Ectodermal cell (in vitro differentiated cells): Measurements from ENCODE around the gene ELMO1.

Experiments
- H3K27ac ChIP-seq: 2 replicates; pipeline ENCODE4 v1.7.0; 2013; ENCODE audit warnings: mild to moderate bottlenecking, low read depth, low read length; ENCODE audit not compliant: insufficient read depth, poor library complexity, severe bottlenecking
- H3K27me3 ChIP-seq: 2 replicates; pipeline ENCODE4 v1.7.0; 2013; ENCODE audit warnings: mild to moderate bottlenecking, low read length; ENCODE audit not compliant: insufficient read depth, control insufficient read depth, poor library complexity, severe bottlenecking
- H3K36me3 ChIP-seq: one replicate; pipeline ENCODE4 v1.7.0; 2013; ENCODE audit warnings: low read length; ENCODE audit not compliant: control insufficient read depth, insufficient read depth
- H3K4me1 ChIP-seq: one replicate; pipeline ENCODE4 v1.7.0; 2013; ENCODE audit warnings: low read length; ENCODE audit not compliant: control insufficient read depth, insufficient read depth
- H3K4me3 ChIP-seq: 2 replicates; pipeline ENCODE4 v1.7.0; 2013; ENCODE audit warnings: low read depth, low read length, control low read depth; ENCODE audit not compliant: insufficient read depth
- H3K9me3 ChIP-seq: 2 replicates; pipeline ENCODE4 v1.7.0; 2013; ENCODE audit warnings: mild to moderate bottlenecking, low read length, moderate library complexity; ENCODE audit not compliant: control insufficient read depth
- WGBS, 2 experiments: methylation state at CpG; one replicate each; pipeline ENCODE4 v1.1.7; 2013; ENCODE audit warnings: missing lambda C conversion rate in 2 of 2; 5-methylcytosine and 5-hydroxymethylcytosine counted together

ELMO1 gene

GRCh38 chr7:37445064-37445723, 3.5 kb downstream of the ELMO1 start:
- Histone ChIP-seq H3K36me3 (no peaks in the 10 kb centered on the region), H3K9me3 (no peaks in the 10 kb centered on the region), H3K27me3 (peaks cover 29% of the 10 kb centered on the region), H3K4me3 (no peak overlapping the region), H3K4me1 (peaks cover 4% of the 10 kb centered on the region), H3K27ac (no peak overlapping the region)
- 93 to 95% methylated on average over 3 of the region's 4 CpGs for WGBS, 2 experiments

- Histone ChIP-seq H3K4me1 (peaks cover 4% of the 10 kb centered on the region), H3K27me3 (peaks cover 14% of the 10 kb centered on the region), H3K4me3 (no peak overlapping the region), H3K9me3 (no peaks in the 10 kb centered on the region), H3K27ac (no peak overlapping the region), H3K36me3 (no peaks in the 10 kb centered on the region)
- 90 to 95% methylated on average over 1 of the region's 1 CpG for WGBS, 2 experiments
Measured at GRCh38 chr7:37443627-37444026, 5.0 kb downstream of the ELMO1 start.

- Histone ChIP-seq H3K27me3 (peaks cover 9% of the 10 kb centered on the region), H3K4me3 (no peak overlapping the region), H3K36me3 (no peaks in the 10 kb centered on the region), H3K27ac (no peak overlapping the region), H3K9me3 (no peaks in the 10 kb centered on the region), H3K4me1 (peaks cover 4% of the 10 kb centered on the region)
- 93 to 98% methylated on average over 4 of the region's 4 CpGs for WGBS, 2 experiments
Measured at GRCh38 chr7:37442268-37442667, 6.4 kb downstream of the ELMO1 start.

- Histone ChIP-seq H3K4me1 (peaks cover 4% of the 10 kb centered on the region), H3K9me3 (no peaks in the 10 kb centered on the region), H3K27me3 (peaks cover 6% of the 10 kb centered on the region), H3K36me3 (no peaks in the 10 kb centered on the region), H3K27ac (no peak overlapping the region), H3K4me3 (no peak overlapping the region)
- 90% methylated on average over 3 of the region's 3 CpGs for WGBS, 2 experiments
Measured at GRCh38 chr7:37441816-37442215, 6.8 kb downstream of the ELMO1 start.

GRCh38 chr7:37441386-37441760, 7.3 kb downstream of the ELMO1 start:
- H3K36me3 ChIP-seq, result no peaks in the 10 kb centered on the region
- H3K4me1 ChIP-seq, result peaks cover 4% of the 10 kb centered on the region
- no peak overlapping the region for H3K27ac ChIP-seq
- H3K27me3 ChIP-seq, result peaks cover 1% of the 10 kb centered on the region
- H3K9me3 ChIP-seq, result no peaks in the 10 kb centered on the region
- H3K4me3 ChIP-seq, result no peak overlapping the region
- WGBS, 2 experiments, result 78 to 84% methylated on average over 3 of the region's 3 CpGs

- no peaks in the 10 kb centered on the region for H3K27me3 ChIP-seq
- peaks cover 4% of the 10 kb centered on the region for H3K4me1 ChIP-seq
- no peaks in the 10 kb centered on the region for H3K9me3 ChIP-seq
- WGBS, 2 experiments, result 88 to 95% methylated on average over 6 to 7 of the region's 8 CpGs
- no peak overlapping the region for H3K4me3 ChIP-seq
- no peak overlapping the region for H3K27ac ChIP-seq
- no peaks in the 10 kb centered on the region for H3K36me3 ChIP-seq
Measured at GRCh38 chr7:37440738-37441385, 7.8 kb downstream of the ELMO1 start.

GRCh38 chr7:37439653-37440026, 9.0 kb downstream of the ELMO1 start:
- Histone ChIP-seq H3K4me3 (no peak overlapping the region), H3K36me3 (no peaks in the 10 kb centered on the region), H3K9me3 (no peaks in the 10 kb centered on the region), H3K27ac (no peak overlapping the region), H3K4me1 (peaks cover 4% of the 10 kb centered on the region), H3K27me3 (no peaks in the 10 kb centered on the region)
- WGBS, 2 experiments, result 86 to 92% methylated on average over 1 of the region's 1 CpG

- Histone ChIP-seq H3K4me3 (no peak overlapping the region), H3K9me3 (no peaks in the 10 kb centered on the region), H3K4me1 (peaks cover 4% of the 10 kb centered on the region), H3K36me3 (no peaks in the 10 kb centered on the region), H3K27me3 (no peaks in the 10 kb centered on the region), H3K27ac (no peak overlapping the region)
- 93 to 95% methylated on average over 4 of the region's 4 CpGs for WGBS, 2 experiments
Measured at GRCh38 chr7:37438906-37439652, 9.6 kb downstream of the ELMO1 start.

GRCh38 chr7:37435156-37435855, 13.4 kb downstream of the ELMO1 start:
- H3K27me3 ChIP-seq, result no peaks in the 10 kb centered on the region
- no peaks in the 10 kb centered on the region for H3K36me3 ChIP-seq
- no peak overlapping the region for H3K4me3 ChIP-seq
- WGBS, 2 experiments, result 94% methylated on average over 6 of the region's 6 CpGs
- no peaks in the 10 kb centered on the region for H3K4me1 ChIP-seq
- no peaks in the 10 kb centered on the region for H3K9me3 ChIP-seq
- H3K27ac ChIP-seq, result no peak overlapping the region

- Histone ChIP-seq H3K9me3 (no peaks in the 10 kb centered on the region), H3K36me3 (no peaks in the 10 kb centered on the region), H3K4me3 (no peak overlapping the region), H3K27ac (no peak overlapping the region), H3K27me3 (no peaks in the 10 kb centered on the region), H3K4me1 (no peaks in the 10 kb centered on the region)
- WGBS, 2 experiments, result 76 to 78% methylated on average over 3 of the region's 3 CpGs
Measured at GRCh38 chr7:37434529-37434928, 14.1 kb downstream of the ELMO1 start.
